ENCODE data around the gene MICOS13. TPM values are rescaled to one million over a fixed set of nuclear protein-coding genes. Genes with fewer than 3 reads are reported as not detected.

MICOS13 gene
- total RNA-seq, 2 donors from 2014 or later: 26.3 to 35.0 TPM

GRCh38 chr19:5696196-5697021 is 16.1 kb upstream of the MICOS13 start:
- H3K36me3 ChIP-seq (ENCODE audit: control insufficient read depth, insufficient read depth, low read length): peaks cover 54% of the 10 kb centered on the region
- peaks cover 55% of the 10 kb centered on the region for H3K36me3 Mint-ChIP-seq (ENCODE audit: low read depth)

GRCh38 chr19:5695649-5696195 is 15.4 kb upstream of the MICOS13 start:
- H3K27ac Mint-ChIP-seq: no peak overlapping the region
- Histone ChIP-seq H3K4me3 (ENCODE audit: low read length) (no peak overlapping the region), H3K27me3 (ENCODE audit: control insufficient read depth, insufficient read depth, low read length, poor library complexity, severe bottlenecking) (no peaks in the 10 kb centered on the region), H3K9me3 (ENCODE audit: control insufficient read depth, low read length) (peaks cover 3% of the 10 kb centered on the region), H3K9ac (ENCODE audit: extremely low read depth, low read length, poor library complexity, severe bottlenecking) (no peak overlapping the region), H3K36me3 (ENCODE audit: control insufficient read depth, insufficient read depth, low read length) (peaks cover 48% of the 10 kb centered on the region), H3K4me1 (ENCODE audit: control insufficient read depth, insufficient read depth, low read length) (no peaks in the 10 kb centered on the region), H3K27ac (ENCODE audit: low read depth, low read length) (no peak overlapping the region)
- peaks cover 54% of the 10 kb centered on the region for H3K36me3 Mint-ChIP-seq (ENCODE audit: low read depth)
- whole genome bisulfite sequencing, 2 experiments (ENCODE audit: insufficient coverage in 1 of 2, insufficient read length in 1 of 2): 95 to 98% methylated on average over 20 to 28 of the region's 28 CpGs
- no peak overlapping the region for H3K4me3 Mint-ChIP-seq
- DNase-seq: peak; percentile 62
- H3K9me3 Mint-ChIP-seq: peaks cover 6% of the 10 kb centered on the region
- H3K27me3 Mint-ChIP-seq (ENCODE audit: insufficient read depth): no peaks in the 10 kb centered on the region
- TF ChIP-seq CTCF (conservative IDR thresholded peaks at IDR 0.05): no peak
- H3K4me1 Mint-ChIP-seq: peaks cover 2% of the 10 kb centered on the region

More at GRCh38 chr19:5696196-5697021, 16.1 kb upstream of the MICOS13 start:
- no peak for TF ChIP-seq CTCF (conservative IDR thresholded peaks at IDR 0.05)
- Histone ChIP-seq H3K9ac (ENCODE audit: extremely low read depth, low read length, poor library complexity, severe bottlenecking) (no peak overlapping the region), H3K9me3 (ENCODE audit: control insufficient read depth, low read length) (peaks cover 10% of the 10 kb centered on the region), H3K4me1 (ENCODE audit: control insufficient read depth, insufficient read depth, low read length) (no peaks in the 10 kb centered on the region), H3K27me3 (ENCODE audit: control insufficient read depth, insufficient read depth, low read length, poor library complexity, severe bottlenecking) (no peaks in the 10 kb centered on the region), H3K4me3 (ENCODE audit: low read length) (no peak overlapping the region), H3K27ac (ENCODE audit: low read depth, low read length) (no peak overlapping the region)
- 94 to 98% methylated on average over 39 to 42 of the region's 42 CpGs for WGBS, 2 experiments (ENCODE audit: insufficient coverage in 1 of 2, insufficient read length in 1 of 2)
- Mint-ChIP-seq H3K4me1 (peaks cover 2% of the 10 kb centered on the region), H3K27ac (no peak overlapping the region), H3K9me3 (peaks cover 13% of the 10 kb centered on the region), H3K4me3 (no peak overlapping the region), H3K27me3 (ENCODE audit: insufficient read depth) (no peaks in the 10 kb centered on the region)
- DNase-seq: peak; percentile 62

GRCh38 chr19:5694956-5695648 is 14.8 kb upstream of the MICOS13 start:
- no peaks in the 10 kb centered on the region for H3K27me3 Mint-ChIP-seq (ENCODE audit: insufficient read depth)
- no peaks in the 10 kb centered on the region for H3K9me3 Mint-ChIP-seq
- Histone ChIP-seq H3K36me3 (ENCODE audit: control insufficient read depth, insufficient read depth, low read length) (peaks cover 42% of the 10 kb centered on the region), H3K27me3 (ENCODE audit: control insufficient read depth, insufficient read depth, low read length, poor library complexity, severe bottlenecking) (no peaks in the 10 kb centered on the region), H3K9ac (ENCODE audit: extremely low read depth, low read length, poor library complexity, severe bottlenecking) (no peak overlapping the region), H3K9me3 (ENCODE audit: control insufficient read depth, low read length) (no peaks in the 10 kb centered on the region), H3K4me3 (ENCODE audit: low read length) (no peak overlapping the region), H3K27ac (ENCODE audit: low read depth, low read length) (no peak overlapping the region), H3K4me1 (ENCODE audit: control insufficient read depth, insufficient read depth, low read length) (no peaks in the 10 kb centered on the region)
- peaks cover 52% of the 10 kb centered on the region for H3K36me3 Mint-ChIP-seq (ENCODE audit: low read depth)
- H3K4me1 Mint-ChIP-seq: peaks cover 2% of the 10 kb centered on the region
- WGBS, 2 experiments (ENCODE audit: insufficient coverage in 1 of 2, insufficient read length in 1 of 2): 89 to 91% methylated on average over 3 to 8 of the region's 8 CpGs
- no peak for TF ChIP-seq CTCF (conservative IDR thresholded peaks at IDR 0.05)
- no peak overlapping the region for H3K4me3 Mint-ChIP-seq
- DNase-seq: peak; percentile 53
- H3K27ac Mint-ChIP-seq: no peak overlapping the region

All from endodermal cell (in vitro differentiated cells).